Transverse colon (tissue), 4 donors: ENCODE results near the gene EYA3.

ENCODE experiments used
- CTCF ChIP-seq, 5 experiments: fragments of 200-600 bp in 3 of 5; fragments of 450-650 bp in 2 of 5; sonication (generic) in 3 of 5; IDR thresholded peaks; 1 replicate in 2 of 5; 2 replicates in 3 of 5; pipeline ENCODE4 v1.5.1; 2016 to 2017; ENCODE audit warnings: antibody characterized with exemption in 5 of 5, inconsistent platforms in 3 of 5, mild to moderate bottlenecking in 2 of 5, moderate library complexity in 1 of 5
- POLR2A ChIP-seq: fragments of 450-650 bp; IDR thresholded peaks from one replicate; pipeline ENCODE4 v1.6.1; 2016; ENCODE audit warnings: antibody characterized with exemption, mild to moderate bottlenecking, moderate library complexity
- POLR2AphosphoS5 ChIP-seq, 3 donors: sonication (generic); formaldehyde crosslinking; IDR thresholded peaks; one replicate each; pipeline ENCODE4 v1.6.1; 2016; ENCODE audit warnings: antibody characterized with exemption in 3 of 3

GRCh38 chr1:27999055-27999454 lies 89.4 kb downstream of the EYA3 start:
- no peak for TF ChIP-seq POLR2A
- no peak for TF ChIP-seq CTCF (IDR thresholded peaks at IDR 0.05)
- no peak for TF ChIP-seq POLR2AphosphoS5 (IDR thresholded peaks at IDR 0.05)
